K562 (cell line): Measurements from ENCODE around the gene TNFRSF11A. TPM values are rescaled to one million over a fixed set of nuclear protein-coding genes. Genes with fewer than 3 reads are reported as not detected.

ENCODE experiments used
- ATAC-seq: fragments of 200-7000 bp; cut with Tn5 transposase; 3 replicates; pipeline ENCODE4 v1.9.1; 2020; ENCODE audit warnings: moderate library complexity
- BruUV-seq: library from RNA; stranded (reverse); fragments of 400-500 nt; replicated peaks from 2 replicates; lab custom pipeline; 2021; lab: Mats Ljungman, UMichigan
- CTCF ChIA-PET: fragments of 300-600 bp; formaldehyde crosslinking; extraction: SDS; loops from one replicate; lab custom pipeline; 2021; ENCODE audit warnings: low intra/inter-chr PET ratio; lab: Yijun Ruan, JAX
- POLR2A ChIA-PET: fragments of 300-600, 350-650 bp; sonication (Branson Sonifier 250); formaldehyde crosslinking; extraction: SDS; loops from one replicate; lab custom pipeline; 2021; ENCODE audit warnings: antibody characterized with exemption, inconsistent platforms; lab: Yijun Ruan, JAX
- DNase-seq, 4 experiments: peaks; one replicate each; pipeline versions ENCODE4 v3.0.0 to v3.0.0-alpha.2; 2011 to 2018; ENCODE audit warnings: low spot score in 3 of 4, mixed read lengths in 3 of 4; ENCODE audit errors: extremely low read depth in 1 of 4
- FAIRE-seq: peaks from 2 replicates; lab custom pipeline; 2011; peaks lifted over from hg19 to GRCh38; lab: Jason Lieb, UNC
- H2AFZ ChIP-seq: 2 replicates; pipeline ENCODE4 v1.6.0; 2011; ENCODE audit warnings: low read depth, low read length, control low read depth, inconsistent platforms
- H3K27ac ChIP-seq: fragments of 200-600 bp; 3 replicates; pipeline ENCODE4 v1.8.0; 2011; ENCODE audit warnings: low read depth, mild to moderate bottlenecking, control low read depth, inconsistent platforms, low read length, moderate library complexity, mixed read lengths; ENCODE audit errors: extremely low read depth
- H3K27me3 ChIP-seq, 2 experiments: fragments of 300-600 bp in 1 of 2; 2 replicates in 1 of 2; 3 replicates in 1 of 2; pipeline versions ENCODE4 v1.6.0 to v1.8.0; 2011; ENCODE audit warnings: inconsistent platforms in 2 of 2, low read length in 2 of 2, mild to moderate bottlenecking in 1 of 2, mixed read lengths in 1 of 2, moderate library complexity in 1 of 2; ENCODE audit not compliant: control insufficient read depth in 2 of 2, insufficient read depth in 2 of 2
- H3K36me3 ChIP-seq: fragments of 300-600 bp; 3 replicates; pipeline ENCODE4 v1.8.0; 2011; ENCODE audit warnings: mild to moderate bottlenecking, low read length, inconsistent platforms; ENCODE audit not compliant: control insufficient read depth, insufficient read depth
- H3K4me1 ChIP-seq, 2 experiments: fragments of 200-600 bp in 1 of 2; replicated peaks in 1 of 2; 2 replicates in 1 of 2; 3 replicates in 1 of 2; pipeline versions ENCODE4 v1.5.1 to v1.8.0; 2011; ENCODE audit warnings: inconsistent platforms in 2 of 2, low read length in 2 of 2, mild to moderate bottlenecking in 1 of 2, mixed read lengths in 1 of 2, moderate library complexity in 1 of 2; ENCODE audit not compliant: control insufficient read depth in 2 of 2, insufficient read depth in 2 of 2
- H3K4me2 ChIP-seq: 2 replicates; pipeline ENCODE4 v1.6.1; 2011; ENCODE audit warnings: low read length, control low read depth, inconsistent platforms, mixed read lengths; ENCODE audit not compliant: insufficient read depth
- H3K4me3 ChIP-seq: fragments of 200-600 bp; sonication (generic), shearing (Covaris generic); 2 replicates; pipeline ENCODE4 v1.5.1; 2016; ENCODE audit warnings: control low read depth, inconsistent platforms
- H3K79me2 ChIP-seq: fragments of 200-600 bp; 3 replicates; pipeline ENCODE4 v1.8.0; 2011; ENCODE audit warnings: low read length, inconsistent platforms; ENCODE audit not compliant: control insufficient read depth, insufficient read depth
- H3K9ac ChIP-seq, 2 experiments: 2 replicates each; pipeline versions ENCODE4 v1.6.0 to v1.6.1; 2011; ENCODE audit warnings: low read depth in 2 of 2, low read length in 2 of 2, control low read depth in 1 of 2, inconsistent platforms in 1 of 2, mild to moderate bottlenecking in 1 of 2, mixed read lengths in 1 of 2; ENCODE audit not compliant: insufficient read depth in 1 of 2
- H3K9me1 ChIP-seq: one replicate; pipeline ENCODE4 v1.6.0; 2011; ENCODE audit warnings: inconsistent platforms, mild to moderate bottlenecking, low read length, moderate library complexity; ENCODE audit not compliant: control insufficient read depth, insufficient read depth
- H3K9me3 ChIP-seq: replicated peaks from 2 replicates; pipeline ENCODE4 v1.5.1; 2011; ENCODE audit warnings: low read depth, low read length, inconsistent platforms; ENCODE audit not compliant: control insufficient read depth, insufficient read depth
- H4K20me1 ChIP-seq: replicated peaks from 2 replicates; pipeline ENCODE4 v1.6.1; 2011; ENCODE audit warnings: low read length, inconsistent platforms, mixed read lengths; ENCODE audit not compliant: control insufficient read depth, insufficient read depth
- ASH1L ChIP-seq: fragments of 450-650 bp; IDR thresholded peaks from 2 replicates; pipeline ENCODE4 v1.6.1; 2018; ENCODE audit warnings: borderline replicate concordance, mild to moderate bottlenecking, low read depth; ENCODE audit not compliant: partially characterized antibody
- CREB5 ChIP-seq: fragments of 250-450 bp; sonication (Bioruptor Pico); IDR thresholded peaks from 2 replicates; pipeline ENCODE4 v1.5.0; 2020; ENCODE audit warnings: mild to moderate bottlenecking
- CREM ChIP-seq: IDR thresholded peaks from 2 replicates; pipeline ENCODE4 v1.6.1; 2014; ENCODE audit warnings: antibody characterized with exemption, low read depth
- E2F5 ChIP-seq: sonication (generic); formaldehyde crosslinking; IDR thresholded peaks from 2 replicates; pipeline ENCODE4 v1.8.0; 2022; ENCODE audit warnings: mild to moderate bottlenecking, missing genetic modification reagents
- FOXM1 ChIP-seq, 2 experiments: fragments of 450-650 bp in 1 of 2; sonication (generic) in 1 of 2; formaldehyde crosslinking in 1 of 2; IDR thresholded peaks; 2 replicates each; pipeline versions ENCODE4 v1.6.1 to v1.9.0; 2017 to 2022; ENCODE audit warnings: low read depth in 2 of 2, mild to moderate bottlenecking in 2 of 2, missing genetic modification reagents in 1 of 2, moderate library complexity in 1 of 2
- U2AF2 ChIP-seq: fragments of 200-400 bp; formaldehyde crosslinking; optimal IDR thresholded peaks from 2 replicates; pipeline ENCODE3; 2017; ENCODE audit warnings: low read depth, mild to moderate bottlenecking, low read length
- WGBS: fragments of 100-300 bp; shearing (Covaris generic); methylation state at CpG from one replicate; pipeline ENCODE4 v1.1.6; 2016; ENCODE audit warnings: low coverage, mixed read lengths; ENCODE audit not compliant: insufficient coverage; ENCODE audit errors: missing lambda C conversion rate; 5-methylcytosine and 5-hydroxymethylcytosine counted together
- in situ Hi-C: fragments of 300-500 bp; cut with MboI; formaldehyde crosslinking; loops from 4 replicates; pipeline ENCODE4 v1.15.0; 2018; ENCODE audit warnings: inconsistent platforms, mixed read lengths
- intact Hi-C: fragments of 100-400 bp; cut with micrococcal nuclease; formaldehyde crosslinking; loops from 2 replicates; pipeline ENCODE4 v1.14.2; 2022
- polyA plus RNA-seq, 8 experiments: library from polyadenylated mRNA; depleted of rRNA in 4 of 8; stranded (reverse) in 5 of 8; unstranded in 3 of 8; fragments of >200 nt; fragmentation: Nextera tagmentation in 2 of 8; fragmentation: Illumina TruSeq in 1 of 8; extraction: Ambion mirVana in 2 of 8; extraction: Trizol in 1 of 8; gene quantifications; 2 replicates each; pipeline versions ENCODE4 v1.2.1 to v1.2.3, GENCODE V29; 2011 to 2014; ENCODE audit warnings: inconsistent platforms in 1 of 8, missing spikeins in 1 of 8
- total RNA-seq, 7 experiments: library from RNA; depleted of rRNA in 6 of 7; stranded (reverse); fragments of >200 nt in 6 of 7; fragmentation: Illumina TruSeq in 2 of 7; extraction: Trizol in 2 of 7; gene quantifications; 2 replicates each; pipeline versions ENCODE4 v1.2.1 to v1.2.3, GENCODE V29; 2011 to 2021; ENCODE audit warnings: low replicate concordance in 1 of 7

TNFRSF11A gene
- total and polyA plus RNA-seq, 9 of the 15 experiments (the other 6 are each of a cell fraction or from before 2014, with no cell fraction given): 0.03 to 0.06 (median 0.04) TPM; not detected in 6

GRCh38 chr18:62324917-62325805 is at the start of gene TNFRSF11A (continued):
- TF ChIP-seq ASH1L (no peak), CREM (no peak), FOXM1 (IDR thresholded peaks at IDR 0.05; ENCODE audit: low read depth) (no peak), FOXM1 (CRISPR knock-in tag; IDR thresholded peaks at IDR 0.05; ENCODE audit: low read depth) (no peak), U2AF2 (no peak), CREB5 (no peak)

DNA sequence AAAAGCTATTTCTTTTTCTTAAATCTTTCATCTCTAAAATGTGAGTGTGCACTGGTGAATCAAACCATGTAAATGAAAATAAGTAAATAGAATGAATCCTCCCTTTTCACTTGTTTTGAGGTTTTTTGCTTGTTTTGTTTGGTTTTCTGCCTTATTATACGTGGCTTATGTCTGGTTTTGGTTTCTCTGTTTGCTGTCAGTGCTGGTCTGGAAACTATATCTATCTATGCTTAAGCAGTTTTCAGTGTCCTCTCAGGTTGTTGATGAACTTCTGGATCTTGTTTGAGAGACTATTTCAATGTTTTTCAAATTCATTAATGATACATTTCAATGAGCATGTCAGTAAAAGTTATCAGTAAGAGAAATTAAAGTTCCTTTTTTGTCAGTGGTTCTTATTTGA is 48.1 kb upstream of the TNFRSF11A start:
- H3K79me2 ChIP-seq: no peaks in the 10 kb centered on the region
- no peak overlapping the region for H3K27ac ChIP-seq
- no peak for DNase-seq
- peaks cover 16% of the 10 kb centered on the region; the same call in 2 of the 3 replicates for H3K36me3 ChIP-seq
- ATAC-seq: no peak
- intact Hi-C loops (no loop called here), in situ Hi-C loops (no loop called here)
- H4K20me1 ChIP-seq: no peaks in the 10 kb centered on the region
- H3K4me1 ChIP-seq: no peaks in the 10 kb centered on the region
- H3K9me3 ChIP-seq: no peaks in the 10 kb centered on the region
- no peak for TF ChIP-seq E2F5 (CRISPR knock-in tag)
- H3K4me3 ChIP-seq: no peak overlapping the region
- no peak overlapping the region for H3K9ac ChIP-seq
- H3K27me3 ChIP-seq: no peaks in the 10 kb centered on the region
- peak; percentile 23 for FAIRE-seq
- ChIA-PET POLR2A (no interaction called here), CTCF (no interaction called here)
- BruUV-seq: no TSS peak
- H3K4me2 ChIP-seq: no peak overlapping the region
- no peaks in the 10 kb centered on the region for H3K9me1 ChIP-seq
- 87% methylated on average over 1 of the region's 1 CpG for WGBS
- no peak overlapping the region for H2AFZ ChIP-seq
